Right renal pelvis (tissue), 4 donors: Measurements from ENCODE around the gene CFAP97. TPM values are rescaled to one million over a fixed set of nuclear protein-coding genes. Genes with fewer than 3 reads are reported as not detected.
"Not testable (repeated sequence)": the region's sequence is repeated elsewhere in the genome, so short reads cannot be mapped to it uniquely, and the experiment has no call there.

ENCODE experiments used
- DNase-seq, 4 donors: peaks; one replicate each; pipeline ENCODE4 v3.0.0-alpha.2; 2013; ENCODE audit warnings: low read depth in 4 of 4, low spot score in 3 of 4, missing footprints in 1 of 4
- polyA plus RNA-seq, 4 donors: library from polyadenylated mRNA; unstranded; fragments of 120-200 nt; gene quantifications; one replicate each; pipeline ENCODE4 v1.2.1, GENCODE V29; 2013; ENCODE audit not compliant: insufficient read length in 4 of 4

CFAP97 gene
- polyA plus RNA-seq, 4 donors: 42.9 to 62.8 (median 55.1) TPM

DNA sequence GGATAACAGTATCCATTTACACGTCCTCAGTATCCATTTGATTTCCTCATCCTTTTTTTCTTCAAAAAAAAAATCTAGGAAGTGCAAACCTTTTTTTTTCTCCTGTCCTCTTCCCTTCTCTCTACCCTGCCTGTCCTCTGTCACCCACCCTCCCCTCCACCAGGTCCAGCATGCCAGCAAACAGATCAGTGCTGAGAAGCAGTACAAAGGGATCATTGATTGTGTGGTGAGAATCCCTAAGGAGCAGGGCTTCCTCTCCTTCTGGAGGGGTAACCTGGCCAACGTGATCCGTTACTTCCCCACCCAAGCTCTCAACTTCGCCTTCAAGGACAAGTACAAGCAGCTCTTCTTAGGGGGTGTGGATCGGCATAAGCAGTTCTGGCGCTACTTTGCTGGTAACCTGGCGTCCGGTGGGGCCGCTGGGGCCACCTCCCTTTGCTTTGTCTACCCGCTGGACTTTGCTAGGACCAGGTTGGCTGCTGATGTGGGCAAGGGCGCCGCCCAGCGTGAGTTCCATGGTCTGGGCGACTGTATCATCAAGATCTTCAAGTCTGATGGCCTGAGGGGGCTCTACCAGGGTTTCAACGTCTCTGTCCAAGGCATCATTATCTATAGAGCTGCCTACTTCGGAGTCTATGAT is 59.1 kb downstream of the CFAP97 start:
- DNase-seq: no peak

DNA sequence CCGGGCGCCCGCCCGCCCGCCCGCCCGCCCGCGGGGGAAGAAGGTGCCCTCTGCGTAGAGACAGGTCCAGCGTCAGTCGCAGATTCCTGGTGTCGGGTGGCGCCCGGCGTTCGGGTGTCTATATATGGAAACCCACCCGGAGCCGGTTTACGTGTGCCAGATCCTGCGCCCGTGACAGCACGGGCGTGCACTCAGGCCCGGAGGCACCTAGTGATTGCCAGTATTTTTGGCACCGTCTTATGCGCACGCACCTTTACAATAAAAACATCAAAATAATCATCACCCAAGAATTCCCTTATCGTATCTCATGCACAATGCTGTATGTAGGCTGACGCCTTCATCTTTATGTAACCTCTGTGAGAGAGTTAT is 60.2 kb downstream of the CFAP97 start:
- peak in 1 of 4 donors; percentile 26 for DNase-seq

DNA sequence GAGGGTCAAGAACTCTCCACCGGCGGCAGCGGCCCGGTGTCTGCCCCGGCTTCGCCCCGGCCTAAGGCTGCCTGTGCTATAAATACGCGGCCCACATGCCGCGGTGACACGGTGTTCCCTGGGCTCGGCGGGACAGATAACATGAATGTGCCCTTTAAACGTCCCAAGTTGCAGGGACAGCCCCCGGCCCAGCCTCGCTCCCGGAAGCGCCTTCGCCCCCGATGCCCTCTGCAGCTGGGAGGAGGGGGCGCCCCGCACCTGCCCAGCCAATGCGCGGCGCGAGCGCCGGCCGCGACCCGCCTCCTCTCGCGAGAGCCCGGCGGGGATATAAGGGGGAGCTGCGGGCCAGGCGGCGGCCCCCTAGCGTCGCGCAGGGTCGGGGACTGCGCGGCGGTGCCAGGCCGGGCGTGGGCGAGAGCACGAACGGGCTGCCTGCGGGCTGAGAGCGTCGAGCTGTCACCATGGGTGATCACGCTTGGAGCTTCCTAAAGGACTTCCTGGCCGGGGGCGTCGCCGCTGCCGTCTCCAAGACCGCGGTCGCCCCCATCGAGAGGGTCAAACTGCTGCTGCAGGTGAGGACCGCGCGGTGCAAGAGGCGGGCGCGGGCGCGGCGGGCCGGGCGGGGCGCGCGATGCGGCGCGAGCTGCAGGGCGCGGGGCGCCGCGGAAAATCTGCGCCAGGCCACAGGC is 60.7 kb downstream of the CFAP97 start, which contains the start of gene SLC25A4:
SLC25A4 (plus strand) TSS at position 355 of the 689 bp plus-strand sequence; CDS start at position 462, 107 bp downstream.
- peak; percentile 67 to 76 (median 71) for DNase-seq

DNA sequence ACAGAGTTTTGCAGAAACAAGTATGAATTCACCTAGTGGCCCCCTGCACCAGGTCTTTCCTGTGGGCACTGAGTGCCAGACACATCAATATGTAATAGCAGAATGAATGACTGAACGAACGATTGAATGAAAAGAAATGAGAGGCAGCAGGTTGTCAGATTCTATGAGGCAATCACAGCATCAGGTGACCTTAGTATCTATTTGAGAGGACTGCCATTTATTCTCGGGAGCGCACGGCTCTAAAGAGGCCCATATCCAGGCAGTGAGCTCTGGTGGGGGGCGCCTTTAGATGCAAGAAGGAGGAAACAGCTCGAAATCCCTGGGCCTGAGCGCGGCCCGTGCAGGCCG is 61.3 kb downstream of the CFAP97 start:
- no peak for DNase-seq

DNA sequence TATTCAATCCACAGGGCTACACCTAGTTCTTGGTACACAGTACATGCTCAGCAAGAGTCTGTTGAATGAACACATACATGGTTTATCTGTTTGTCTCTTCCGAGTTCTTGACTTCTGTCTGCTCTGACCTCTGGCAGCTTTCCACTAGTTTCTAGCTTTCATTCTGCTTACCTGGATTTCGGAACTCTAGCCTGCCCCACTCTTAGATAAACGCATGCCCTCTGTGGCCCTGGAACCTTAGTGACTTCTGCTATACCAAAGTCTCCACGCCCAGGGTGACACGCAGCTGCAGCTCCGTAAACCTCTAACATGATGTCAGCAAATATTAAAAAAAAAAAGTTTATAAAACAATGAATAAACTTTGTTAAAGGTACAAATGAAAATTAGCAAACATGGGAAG is 62.0 kb downstream of the CFAP97 start:
- no peak for DNase-seq

DNA sequence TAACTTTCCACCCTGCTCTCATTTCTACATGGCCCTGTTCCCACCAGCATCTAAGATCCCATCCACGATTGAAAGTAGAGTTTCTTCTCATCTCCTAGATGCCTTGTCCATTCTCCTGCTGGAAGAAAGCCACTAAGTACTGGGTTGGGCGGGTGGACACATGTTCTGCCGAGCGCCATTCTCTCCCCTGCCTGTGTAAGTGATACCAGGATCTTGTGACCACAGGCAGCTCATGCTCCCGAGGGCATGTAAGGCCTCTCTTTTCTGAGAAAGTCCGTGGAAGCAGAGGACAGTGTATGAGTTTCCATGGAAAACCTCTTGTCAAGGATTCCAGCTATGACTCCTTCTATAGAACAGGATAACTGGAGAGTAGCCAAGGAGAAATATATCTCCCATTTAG is 64.1 kb downstream of the CFAP97 start:
- DNase-seq: no peak

DNA sequence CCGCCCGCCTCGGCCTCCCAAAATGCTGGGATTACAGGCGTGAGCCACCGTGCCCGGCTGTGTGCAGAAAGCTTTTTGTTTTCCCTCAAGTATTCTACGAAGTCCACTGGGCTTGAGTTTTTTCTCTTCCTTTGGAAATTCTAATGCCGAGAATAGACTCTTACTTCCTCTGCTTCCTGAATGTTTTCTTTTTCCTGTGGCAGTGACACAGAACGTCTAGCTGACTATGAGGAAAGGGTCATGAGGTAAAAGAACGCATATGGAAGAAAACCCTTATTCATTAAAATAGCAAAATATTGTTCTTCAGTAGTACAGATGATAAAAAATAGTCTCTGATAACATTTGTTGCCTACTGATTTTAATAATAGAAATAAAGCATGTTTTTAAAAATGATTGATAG is 65.6 kb downstream of the CFAP97 start:
- no peak for DNase-seq

DNA sequence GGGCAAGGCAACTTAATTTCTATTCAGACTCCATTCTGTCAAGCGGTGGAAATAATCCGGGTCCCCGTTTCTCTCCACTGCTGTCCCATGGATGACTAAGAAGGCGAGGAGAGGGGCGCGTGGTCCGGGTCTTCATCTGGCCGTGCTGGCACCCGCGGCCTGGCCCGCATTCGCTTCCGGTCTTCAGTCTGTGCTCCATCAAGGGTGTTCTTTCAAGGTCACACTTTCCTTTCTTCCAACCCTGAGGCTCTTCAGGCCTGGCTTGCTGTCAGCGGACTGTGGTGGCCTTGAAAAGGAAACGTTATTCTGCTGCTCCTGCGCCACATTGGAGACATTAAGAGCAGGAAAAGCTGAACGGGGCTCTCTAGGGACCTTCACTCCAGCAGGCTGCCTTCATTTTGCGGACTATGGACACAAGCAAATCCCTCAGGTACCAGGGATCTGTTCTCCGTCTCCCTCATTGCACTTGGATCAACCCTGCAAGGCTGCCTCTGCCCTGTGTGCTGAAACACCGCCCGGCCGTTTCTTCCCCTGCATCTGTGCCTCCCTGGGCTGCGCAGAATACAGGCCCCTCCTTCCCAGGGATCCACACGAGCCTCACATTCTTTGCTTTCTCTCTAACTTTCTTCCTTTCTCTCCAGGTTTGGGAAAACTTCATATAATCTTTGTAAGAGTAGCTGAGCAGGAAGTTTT is 66.4 kb downstream of the CFAP97 start:
- DNase-seq: no peak

DNA sequence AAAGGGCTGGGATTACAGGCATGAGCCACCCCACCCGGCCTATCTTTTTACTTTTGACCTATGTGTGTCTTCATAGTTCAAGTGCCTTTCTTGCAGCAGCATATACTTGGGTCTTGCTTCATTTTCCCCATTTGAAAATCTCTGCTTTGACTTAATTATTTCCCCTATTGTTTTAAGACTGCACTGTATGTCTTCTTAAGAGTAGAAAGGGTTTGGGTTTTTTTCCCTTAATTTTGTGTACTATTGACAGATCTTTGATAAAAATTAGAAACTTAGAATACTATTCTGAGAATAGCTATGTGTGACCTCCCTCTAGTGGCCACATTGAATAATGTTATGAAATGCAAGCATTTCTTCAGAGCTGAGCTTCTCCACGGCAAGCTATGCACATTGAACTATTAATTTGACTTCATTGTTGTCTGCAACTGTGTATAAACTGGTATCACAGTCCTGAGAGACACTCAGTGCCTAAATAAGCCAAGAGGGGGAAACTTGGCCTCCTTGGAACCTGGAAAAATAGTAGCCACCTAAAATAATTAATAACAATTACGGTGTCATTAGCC is 69.4 kb downstream of the CFAP97 start:
- DNase-seq: peak in 2 of 4 donors; percentile 34 to 37

DNA sequence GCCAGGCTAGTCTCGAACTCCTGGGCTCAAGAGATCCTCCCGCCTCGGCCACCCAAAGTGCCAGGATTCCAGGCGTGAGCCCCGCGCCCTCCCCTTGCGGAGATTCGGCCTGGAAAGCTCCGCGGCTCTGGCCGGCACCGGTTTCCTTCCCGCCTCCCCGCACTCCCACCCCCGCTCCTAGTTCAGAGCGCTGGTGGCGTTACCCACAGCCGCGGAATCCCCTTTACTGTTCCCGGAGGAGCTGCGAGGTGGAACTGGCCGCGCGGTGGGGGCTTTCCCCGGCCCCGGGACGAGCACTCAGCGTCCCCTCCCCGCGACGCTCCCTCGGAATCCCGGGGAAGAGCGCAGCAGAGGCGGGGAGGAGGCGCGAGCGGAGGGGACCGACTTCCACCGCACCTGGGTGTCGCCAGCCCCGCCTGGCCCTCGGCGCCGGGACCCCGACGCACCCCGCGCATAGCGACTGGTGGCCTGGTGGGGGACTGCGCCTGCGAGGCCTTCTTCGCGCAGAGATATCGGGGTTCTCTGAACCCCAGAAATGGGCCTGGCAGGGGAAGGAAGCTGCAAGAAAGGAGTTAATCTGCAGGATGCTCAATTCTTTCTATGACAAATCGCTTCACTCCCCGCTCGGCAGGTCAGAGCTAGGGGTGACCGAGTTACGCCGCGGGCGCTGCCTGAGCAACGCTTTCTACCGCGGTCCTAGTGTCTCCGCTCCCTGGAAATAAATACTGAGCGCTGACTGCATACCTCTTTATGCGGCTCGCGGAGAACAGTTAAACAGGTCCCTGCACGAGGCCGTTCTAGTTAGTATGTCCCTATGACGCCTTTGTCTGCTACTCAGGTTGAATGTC is 75.3 kb downstream of the CFAP97 start:
- DNase-seq: peak in 1 of 4 donors; percentile 29

DNA sequence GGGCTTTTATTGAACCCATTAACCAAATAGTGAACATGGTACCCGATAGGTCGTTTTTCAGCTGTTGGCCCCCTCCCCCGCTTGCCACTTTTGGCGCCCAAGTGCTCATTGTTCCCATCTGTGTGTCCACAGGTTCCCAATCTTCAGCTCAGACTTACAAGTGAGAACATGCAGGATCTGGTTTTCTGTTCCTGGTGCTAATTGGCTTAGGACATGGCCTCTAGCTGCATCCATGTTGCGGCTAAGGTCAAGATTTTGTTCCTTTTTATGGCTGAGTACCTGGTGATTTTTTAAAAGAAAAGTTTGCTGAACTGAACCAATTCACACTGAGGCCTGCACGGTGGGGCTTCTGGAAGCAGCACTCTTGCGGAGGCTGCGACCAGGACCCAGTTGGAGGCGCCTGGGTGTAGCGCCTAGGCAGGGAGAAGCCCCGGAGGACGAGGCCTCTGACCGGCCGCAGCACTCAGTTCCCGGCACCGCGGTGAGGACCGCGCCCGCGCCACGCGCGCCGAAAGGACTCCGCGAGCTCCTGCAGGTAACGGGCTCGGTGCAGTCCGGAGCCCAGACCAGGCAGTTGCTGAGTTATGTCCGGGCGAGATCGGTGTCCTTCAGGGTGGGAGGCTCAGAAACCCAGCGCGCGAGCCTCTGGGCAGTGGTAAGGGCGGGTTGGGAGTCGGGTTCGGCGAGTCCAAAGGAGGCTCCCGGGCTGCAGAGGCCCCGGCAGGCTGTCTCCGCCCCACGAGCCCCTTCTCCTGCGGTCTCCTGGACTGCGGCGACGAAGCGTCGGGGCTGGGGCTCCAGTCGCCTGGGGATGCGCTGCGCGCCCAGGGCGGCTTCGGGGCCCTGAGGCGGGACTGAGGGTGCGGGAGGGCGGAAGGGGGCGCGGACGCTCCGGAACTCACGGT is 76.5 kb downstream of the CFAP97 start:
- peak in 1 of 4 donors; percentile 28 for DNase-seq

DNA sequence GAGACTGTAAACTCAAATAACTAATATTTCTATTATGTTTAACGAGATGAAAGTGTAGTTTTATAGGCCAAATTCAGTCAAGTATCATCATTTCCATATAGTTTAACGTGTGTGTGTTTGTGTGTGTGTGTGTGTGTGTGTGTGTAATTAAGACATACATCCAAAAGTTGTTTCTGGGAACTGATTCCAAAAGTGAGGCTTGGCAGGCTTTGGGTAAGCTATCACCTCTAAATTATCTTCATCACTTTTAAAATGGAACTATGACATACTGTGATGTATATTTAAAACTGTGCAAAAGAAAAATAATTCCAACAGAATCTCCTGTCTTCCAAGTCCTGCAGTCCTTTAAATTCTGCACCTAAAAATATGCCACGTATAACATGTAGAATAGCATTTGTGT is 79.8 kb downstream of the CFAP97 start:
- DNase-seq: no peak

DNA sequence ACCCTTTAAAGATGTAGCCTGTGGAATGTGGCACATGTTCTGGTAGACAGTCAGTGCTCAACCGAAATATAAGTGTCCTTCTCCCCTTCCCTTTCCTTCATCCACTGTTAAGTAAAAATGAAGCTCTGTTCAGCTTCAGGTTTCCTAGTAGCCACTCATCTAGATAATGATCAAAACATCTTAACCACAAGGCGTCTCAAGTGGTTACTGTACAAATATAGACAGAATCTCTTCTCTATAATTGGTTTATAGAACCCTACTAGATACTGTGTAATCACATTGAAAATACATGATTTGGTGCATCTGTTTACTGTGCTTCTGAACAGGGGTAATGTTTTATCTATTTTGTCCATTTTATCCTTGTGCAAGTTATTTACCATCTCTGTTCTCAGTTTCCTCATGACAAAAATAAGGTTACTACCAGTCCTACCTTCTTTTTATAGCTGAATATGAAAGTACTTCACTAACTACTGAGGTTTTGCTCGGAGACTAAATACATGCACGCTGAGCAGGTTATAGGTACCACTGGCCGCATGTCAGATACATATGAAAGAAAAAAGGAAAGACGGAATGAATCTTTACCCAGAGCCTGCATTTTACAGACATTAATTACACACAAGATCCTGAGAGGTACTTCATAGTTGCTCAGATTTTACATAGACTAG is 81.0 kb downstream of the CFAP97 start:
- DNase-seq: no peak

DNA sequence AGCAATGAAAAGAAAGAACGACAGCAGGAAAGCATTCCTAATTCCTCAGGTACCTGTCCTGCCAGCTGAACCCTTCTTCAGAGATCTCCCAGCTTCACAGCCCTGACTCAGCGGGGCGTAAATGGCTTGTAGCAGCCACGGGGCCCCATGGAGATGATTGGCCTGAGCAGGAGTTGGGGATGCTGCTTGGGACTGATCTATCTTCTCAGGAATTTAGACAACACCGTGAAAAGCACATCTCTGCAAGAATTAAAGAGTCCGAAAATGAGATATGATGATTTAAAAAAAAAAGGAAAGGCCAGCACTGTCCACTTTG is 83.2 kb downstream of the CFAP97 start:
- DNase-seq: no peak

DNA sequence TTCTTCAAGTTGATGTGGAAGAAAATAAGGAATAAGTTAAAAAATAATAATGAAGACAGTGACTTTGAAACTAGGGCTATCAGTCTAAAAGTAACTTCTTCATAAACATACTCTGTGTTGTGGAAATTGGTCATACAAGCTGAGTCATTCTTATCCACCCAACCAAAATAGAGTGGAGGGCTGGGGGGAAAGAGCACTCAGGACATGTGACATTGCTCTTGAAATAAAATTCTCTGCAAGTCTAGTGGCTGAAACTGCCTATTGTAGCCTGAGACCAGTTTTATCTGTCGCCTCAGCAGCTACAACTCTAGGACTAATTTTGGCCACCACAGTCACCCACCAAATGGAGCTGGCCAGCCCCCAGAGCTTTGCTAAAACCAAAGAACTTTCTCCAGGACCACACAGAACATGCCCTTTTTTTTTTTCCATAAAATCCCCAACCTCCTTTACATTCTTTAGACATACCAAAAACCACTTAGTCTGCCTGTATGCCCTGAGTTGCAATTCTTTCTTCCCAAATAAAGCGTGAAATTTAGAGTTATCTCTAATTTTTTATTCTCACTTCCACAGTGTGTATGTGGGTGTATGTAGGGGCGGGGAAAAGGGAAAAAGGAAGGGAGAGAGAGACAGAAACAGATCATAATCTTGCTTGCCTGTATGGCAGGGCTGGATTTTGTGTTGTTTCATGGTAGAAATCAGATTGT is 83.7 kb downstream of the CFAP97 start:
- DNase-seq: no peak

DNA sequence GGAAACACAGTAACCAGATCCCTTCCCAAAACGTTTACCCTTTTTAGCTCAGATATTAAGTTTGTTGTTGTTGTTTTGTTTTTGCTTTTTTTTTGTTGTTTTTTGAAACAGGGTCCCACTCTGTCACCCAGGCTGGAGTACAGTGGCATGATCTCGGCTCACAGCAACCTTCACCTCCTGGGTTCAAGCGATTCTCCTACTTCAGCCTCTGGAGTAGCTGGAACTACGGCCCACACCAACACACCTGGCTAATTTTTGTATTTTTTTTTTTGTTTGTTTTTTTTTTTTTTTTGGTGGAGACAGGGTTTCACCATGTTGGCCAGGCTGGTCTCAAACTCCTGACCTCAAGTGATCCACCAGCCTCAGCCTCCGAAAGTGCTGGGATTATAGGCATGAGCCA is 84.3 kb downstream of the CFAP97 start:
- DNase-seq: not testable (repeated sequence)

DNA sequence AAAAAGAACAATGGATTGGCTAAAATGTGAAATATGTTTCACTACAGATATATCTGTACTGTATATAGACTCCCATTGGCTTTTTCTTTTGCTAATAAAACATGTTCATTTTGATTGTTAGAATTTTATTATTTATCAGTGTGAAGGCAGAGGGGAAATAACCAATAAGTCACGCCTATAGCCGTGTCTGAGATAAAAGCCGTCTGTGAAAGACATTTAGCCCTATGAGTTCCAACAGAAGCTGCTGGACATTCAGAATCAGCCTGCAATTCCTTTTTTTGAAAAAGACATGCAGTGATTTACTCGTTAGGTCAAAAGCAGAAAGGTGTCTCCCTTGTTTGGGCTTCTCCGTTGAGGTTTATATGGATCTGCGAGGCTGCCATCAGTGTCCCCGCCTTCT is 84.9 kb downstream of the CFAP97 start:
- no peak for DNase-seq

DNA sequence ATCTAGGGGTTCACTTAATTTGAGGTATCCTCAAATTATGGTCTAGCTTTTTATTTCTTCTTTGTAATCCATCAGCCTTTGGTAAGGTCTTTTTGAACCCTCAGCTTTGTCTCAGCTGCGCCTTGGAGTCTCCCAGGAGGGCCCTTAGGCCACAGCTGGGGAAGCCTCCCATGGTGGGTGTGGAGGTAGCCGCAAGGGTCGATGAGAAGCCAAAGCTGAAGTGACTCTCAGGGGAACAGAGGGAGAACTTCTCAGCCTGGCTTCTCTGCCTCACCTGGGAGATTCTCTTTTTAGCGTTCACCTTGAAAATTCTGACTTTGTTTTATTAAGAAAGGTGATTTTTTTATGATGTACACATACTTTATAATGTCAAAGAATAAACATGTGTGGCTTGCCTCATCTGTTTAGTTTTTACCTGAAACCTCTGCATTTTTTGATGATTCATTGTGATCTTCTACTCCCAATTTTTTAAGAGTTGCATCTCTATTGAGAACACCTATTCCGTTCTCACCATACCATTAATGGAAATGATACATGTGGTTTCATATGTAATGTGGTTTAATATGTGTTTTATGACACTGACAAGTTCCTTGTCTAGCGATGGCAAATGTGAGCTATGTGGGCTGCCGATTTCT is 86.4 kb downstream of the CFAP97 start:
- DNase-seq: no peak
